GM12878 (cell line): ENCODE results near the gene ITGA6. TPM values are rescaled to one million over a fixed set of nuclear protein-coding genes. Genes with fewer than 3 reads are reported as not detected.

Source experiments
- ASH2L ChIP-seq: fragments of 300-600, 200-600 bp; sonication (generic); IDR thresholded peaks from 2 replicates; pipeline ENCODE4 v1.6.1; 2017; ENCODE audit warnings: low read depth, mild to moderate bottlenecking, borderline replicate concordance
- CEBPZ ChIP-seq: fragments of 150-350 bp; IDR thresholded peaks from 2 replicates; pipeline ENCODE4 v1.6.1; 2016; ENCODE audit warnings: low read depth, low read length
- IKZF1 ChIP-seq: fragments of 450-650 bp; conservative IDR thresholded peaks from 2 replicates; pipeline ENCODE4 v1.6.1; 2017; ENCODE audit warnings: antibody characterized with exemption, mild to moderate bottlenecking
- ZNF687 ChIP-seq: fragments of 450-650 bp; IDR thresholded peaks from 2 replicates; pipeline ENCODE4 v1.6.1; 2017; ENCODE audit warnings: mild to moderate bottlenecking, moderate library complexity
- polyA plus RNA-seq, 11 experiments: library from polyadenylated mRNA; depleted of rRNA in 4 of 11; unstranded in 6 of 11; stranded (reverse) in 5 of 11; fragments of >200 nt; fragmentation: Nextera tagmentation in 4 of 11; fragmentation: Illumina TruSeq in 1 of 11; extraction: Ambion mirVana in 4 of 11; extraction: Trizol in 1 of 11; gene quantifications; 1 replicate in 1 of 11; 2 replicates in 10 of 11; pipeline versions ENCODE4 v1.2.1 to v1.2.3, GENCODE V29; 2011 to 2016; ENCODE audit warnings: inconsistent platforms in 2 of 11, missing spikeins in 2 of 11, low read depth in 1 of 11
- total RNA-seq, 4 experiments: library from RNA; depleted of rRNA in 3 of 4; stranded (reverse); fragments of >200 nt in 3 of 4; fragmentation: Illumina TruSeq in 1 of 4; extraction: Trizol in 1 of 4; gene quantifications; 2 replicates each; pipeline versions ENCODE4 v1.2.1 to v1.2.3, GENCODE V29; 2013 to 2021
- TF ChIP-seq, protein P1 (sequence below): fragments of 450-650 bp; IDR thresholded peaks from 2 replicates; pipeline ENCODE4 v1.6.1; 2016; ENCODE audit warnings: mild to moderate bottlenecking, moderate library complexity, borderline replicate concordance

Gene ITGA6
- total and polyA plus RNA-seq, 10 of the 15 experiments (the other 5 are each of a cell fraction or from before 2014, with no cell fraction given), result 0.01 to 0.36 (median 0.14) TPM; not detected in 2

DNA sequence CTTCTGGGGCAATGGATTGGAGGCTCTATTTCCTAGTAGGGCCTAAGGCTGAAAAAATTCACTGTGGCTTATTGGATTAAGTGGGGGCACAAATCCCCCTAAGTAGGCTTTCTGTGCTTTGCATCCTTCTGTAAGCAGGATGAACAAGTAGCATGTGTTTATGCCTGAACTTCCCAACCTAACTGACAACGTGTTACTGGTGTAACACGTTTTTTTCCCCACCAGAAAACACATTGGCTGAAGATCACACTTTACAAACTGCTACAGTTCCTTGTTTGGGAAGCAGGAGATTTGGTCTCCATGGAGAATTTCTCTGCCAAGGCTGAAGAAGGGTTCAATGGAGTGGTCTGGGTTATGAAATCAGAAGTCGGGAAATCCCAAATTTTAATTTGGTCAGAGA is 7.2 kb upstream of the ITGA6 start (continued):
- no peak for TF ChIP-seq CEBPZ
- no peak for TF ChIP-seq ASH2L
- TF ChIP-seq ZNF687, result no peak
- TF ChIP-seq IKZF1, result no peak
- TF ChIP-seq, protein P1, sequence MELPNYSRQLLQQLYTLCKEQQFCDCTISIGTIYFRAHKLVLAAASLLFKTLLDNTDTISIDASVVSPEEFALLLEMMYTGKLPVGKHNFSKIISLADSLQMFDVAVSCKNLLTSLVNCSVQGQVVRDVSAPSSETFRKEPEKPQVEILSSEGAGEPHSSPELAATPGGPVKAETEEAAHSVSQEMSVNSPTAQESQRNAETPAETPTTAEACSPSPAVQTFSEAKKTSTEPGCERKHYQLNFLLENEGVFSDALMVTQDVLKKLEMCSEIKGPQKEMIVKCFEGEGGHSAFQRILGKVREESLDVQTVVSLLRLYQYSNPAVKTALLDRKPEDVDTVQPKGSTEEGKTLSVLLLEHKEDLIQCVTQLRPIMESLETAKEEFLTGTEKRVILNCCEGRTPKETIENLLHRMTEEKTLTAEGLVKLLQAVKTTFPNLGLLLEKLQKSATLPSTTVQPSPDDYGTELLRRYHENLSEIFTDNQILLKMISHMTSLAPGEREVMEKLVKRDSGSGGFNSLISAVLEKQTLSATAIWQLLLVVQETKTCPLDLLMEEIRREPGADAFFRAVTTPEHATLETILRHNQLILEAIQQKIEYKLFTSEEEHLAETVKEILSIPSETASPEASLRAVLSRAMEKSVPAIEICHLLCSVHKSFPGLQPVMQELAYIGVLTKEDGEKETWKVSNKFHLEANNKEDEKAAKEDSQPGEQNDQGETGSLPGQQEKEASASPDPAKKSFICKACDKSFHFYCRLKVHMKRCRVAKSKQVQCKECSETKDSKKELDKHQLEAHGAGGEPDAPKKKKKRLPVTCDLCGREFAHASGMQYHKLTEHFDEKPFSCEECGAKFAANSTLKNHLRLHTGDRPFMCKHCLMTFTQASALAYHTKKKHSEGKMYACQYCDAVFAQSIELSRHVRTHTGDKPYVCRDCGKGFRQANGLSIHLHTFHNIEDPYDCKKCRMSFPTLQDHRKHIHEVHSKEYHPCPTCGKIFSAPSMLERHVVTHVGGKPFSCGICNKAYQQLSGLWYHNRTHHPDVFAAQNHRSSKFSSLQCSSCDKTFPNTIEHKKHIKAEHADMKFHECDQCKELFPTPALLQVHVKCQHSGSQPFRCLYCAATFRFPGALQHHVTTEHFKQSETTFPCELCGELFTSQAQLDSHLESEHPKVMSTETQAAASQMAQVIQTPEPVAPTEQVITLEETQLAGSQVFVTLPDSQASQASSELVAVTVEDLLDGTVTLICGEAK, result no peak
